DLD1 (cell line): ENCODE measurements around the gene MRPL36.
"Not testable (repeated sequence)": the region's sequence is repeated elsewhere in the genome, so short reads cannot be mapped to it uniquely, and the experiment has no call there.

Source experiments
- in situ Hi-C: cut with HindIII; loops from 2 replicates; pipeline ENCODE4 v1.10.0; 2017; ENCODE audit warnings: low sequenced_read_pairs

Gene MRPL36

DNA sequence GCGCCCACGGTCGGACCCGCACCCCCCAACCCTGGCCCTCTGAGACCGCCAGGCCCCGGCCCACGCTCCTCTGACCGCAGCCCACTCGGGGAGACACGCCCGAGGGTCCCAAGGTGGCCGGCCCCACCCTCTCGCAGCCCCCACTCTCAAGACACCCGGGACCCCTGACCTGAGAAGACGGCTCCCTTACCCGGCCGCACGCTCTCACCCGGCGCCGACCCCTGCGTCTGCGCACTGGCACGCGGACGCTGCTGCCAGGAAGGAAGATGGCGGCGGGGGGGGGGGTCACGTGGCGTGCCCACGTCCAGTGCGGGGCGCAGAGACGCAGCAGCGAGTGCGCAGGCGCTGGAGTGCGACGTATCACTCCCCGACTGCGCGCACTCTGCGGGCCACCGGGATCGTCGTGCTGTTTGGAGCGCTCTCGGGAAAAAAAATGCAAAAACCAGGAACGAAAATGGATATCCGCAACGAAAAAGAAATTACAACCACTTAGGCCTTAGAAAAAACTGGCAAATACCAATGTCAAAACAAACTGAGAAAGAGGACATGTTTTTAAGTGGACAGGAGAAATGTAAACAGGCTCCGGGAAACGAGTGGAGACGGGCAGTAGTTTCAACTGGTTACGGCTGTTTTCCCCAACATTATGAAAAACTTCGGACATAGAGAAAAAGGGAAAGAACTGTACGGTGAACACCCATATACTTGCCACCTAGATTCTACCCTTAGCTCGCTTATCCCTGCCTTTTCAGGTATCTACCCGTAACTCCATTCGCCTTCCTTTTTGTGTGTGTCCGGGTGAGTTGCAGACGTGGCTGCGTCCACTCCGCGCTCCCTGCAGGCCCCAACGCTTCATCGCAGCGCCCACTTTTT, at the start of gene MRPL36:
Gene MRPL36, minus strand, starts transcription at position 236 of the 870 bp plus-strand sequence. CDS start 902 bp downstream, outside the sequence.
- in situ Hi-C loops = no loop called here

DNA sequence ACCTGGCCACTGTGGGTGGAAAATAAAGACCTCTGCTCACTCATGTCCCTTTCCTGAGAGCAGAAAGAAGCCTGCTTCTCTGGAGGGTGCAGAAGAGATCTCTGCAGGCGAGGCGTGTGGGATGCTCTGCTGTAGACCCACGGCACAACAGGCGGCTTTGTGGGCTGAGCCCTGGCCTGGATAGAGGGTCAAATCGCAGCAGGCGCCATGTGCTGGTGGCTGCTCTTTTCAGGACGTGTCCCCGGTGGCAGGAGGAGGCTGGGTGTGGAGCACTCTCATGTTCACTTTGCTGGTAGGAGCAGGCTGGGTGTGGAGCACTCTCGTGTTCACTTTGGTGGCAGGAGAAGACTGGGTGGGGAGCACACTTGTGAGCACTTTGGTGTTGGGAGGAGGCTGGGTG, 48.0 kb upstream of the MRPL36 start:
- in situ Hi-C loops = no loop called here

DNA sequence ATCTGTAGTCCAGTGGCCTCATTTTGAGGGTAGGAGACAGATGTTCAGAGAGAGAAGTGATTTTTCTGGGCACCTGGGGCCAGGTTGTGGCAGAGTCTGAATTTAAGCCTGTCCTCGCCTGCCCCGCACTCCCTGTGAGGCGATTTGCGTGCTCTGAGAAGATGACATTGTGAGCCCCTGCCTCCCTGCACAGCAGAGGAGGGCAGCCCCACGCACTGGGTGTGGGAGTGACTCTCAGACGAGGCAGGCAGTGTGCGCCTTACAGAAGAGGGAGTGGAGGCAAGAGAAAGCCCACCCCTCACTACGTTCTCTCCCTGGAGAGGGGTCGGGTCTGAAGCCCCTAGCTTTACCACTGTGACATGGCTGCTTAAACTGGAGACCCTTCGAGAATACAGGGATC, 47.4 kb upstream of the MRPL36 start:
- in situ Hi-C loops = no loop called here

DNA sequence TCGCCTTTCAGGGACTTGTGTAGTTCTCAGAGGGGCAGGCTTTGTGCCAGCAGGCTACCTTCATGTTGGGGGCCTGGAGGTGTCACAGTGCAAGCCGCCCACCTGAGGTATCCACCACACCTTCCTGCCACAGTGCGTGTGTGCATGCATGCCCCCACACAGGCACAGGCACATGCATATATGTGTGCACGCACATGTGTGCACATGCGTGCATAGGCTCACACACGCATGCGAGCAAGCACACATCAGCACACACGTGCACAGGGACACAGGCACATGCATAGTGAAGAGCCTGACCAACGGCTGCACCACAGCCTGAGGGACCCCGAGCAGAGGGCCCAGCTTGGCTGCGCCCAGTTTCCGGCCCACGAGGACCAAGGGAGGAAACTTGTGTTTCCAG, 46.9 kb upstream of the MRPL36 start:
- in situ Hi-C loops = no loop called here

DNA sequence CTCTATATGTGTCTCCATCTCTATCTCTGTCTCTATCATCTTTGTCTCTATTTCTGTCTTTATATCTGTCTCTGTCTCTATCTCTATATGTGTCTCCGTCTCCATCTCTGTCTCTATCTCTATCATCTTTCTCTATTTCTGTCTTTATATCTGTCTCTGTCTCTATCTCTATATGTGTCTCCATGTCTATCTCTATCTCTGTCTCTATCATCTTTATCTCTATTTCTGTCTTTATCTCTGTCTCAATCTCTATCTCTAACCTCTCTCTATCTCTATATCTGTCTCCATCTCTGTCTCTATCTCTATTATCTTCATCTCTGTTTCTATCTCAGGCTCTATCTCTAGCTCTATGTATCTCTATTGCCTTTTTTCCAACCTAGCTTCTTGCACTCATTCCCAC, 46.1 kb upstream of the MRPL36 start:
- in situ Hi-C loops = no loop called here

DNA sequence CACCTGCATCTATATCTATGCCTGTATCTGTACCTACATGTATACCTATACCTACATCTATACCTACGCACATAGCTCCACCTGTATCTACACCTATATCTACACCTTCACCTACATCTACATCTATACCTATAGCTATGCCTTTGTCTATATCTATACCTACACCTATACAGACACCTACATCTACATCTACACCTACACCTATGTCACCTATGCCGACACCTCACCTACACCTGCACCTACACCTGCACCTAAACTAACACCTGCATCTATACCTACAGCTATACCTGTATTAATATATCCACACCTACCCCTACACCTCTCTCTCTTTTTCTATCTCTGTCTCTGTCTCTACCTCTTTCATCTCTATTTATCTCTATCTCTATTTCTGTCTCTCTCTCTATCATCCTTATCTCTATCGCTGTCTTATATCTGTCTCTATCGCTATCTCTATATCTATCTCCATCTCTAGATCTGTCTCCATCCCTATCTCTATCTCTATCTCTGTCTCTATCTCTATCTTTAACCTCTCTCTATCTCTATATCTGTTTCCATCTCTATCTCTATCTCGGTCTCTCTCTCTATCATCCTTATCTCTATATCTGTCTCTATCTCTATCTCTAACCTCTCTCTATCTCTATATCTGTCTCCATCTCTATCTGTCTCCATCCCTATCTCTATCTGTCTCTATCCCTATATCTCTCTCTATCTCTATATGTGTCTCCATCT, 45.2 kb upstream of the MRPL36 start:
- in situ Hi-C loops = no loop called here

DNA sequence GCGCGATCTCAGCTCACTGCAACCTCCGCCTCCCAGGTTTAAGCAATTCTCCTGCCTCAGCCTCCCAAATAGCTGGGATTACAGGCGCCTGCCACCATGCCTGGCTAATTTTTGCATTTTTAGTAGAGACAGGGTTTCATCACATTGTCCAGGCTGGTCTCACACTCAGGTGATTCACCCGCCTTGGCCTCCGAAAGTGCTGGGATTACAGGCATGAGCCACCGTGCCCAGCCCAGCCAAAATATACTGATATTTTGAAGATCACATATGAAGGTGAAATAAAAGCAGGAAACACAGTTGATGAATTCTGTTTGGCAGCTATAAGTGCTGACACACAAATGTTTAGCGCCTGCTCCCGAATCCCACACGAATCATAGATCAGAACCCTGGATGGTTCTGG, 44.1 kb upstream of the MRPL36 start:
- in situ Hi-C loops = not testable (repeated sequence)

DNA sequence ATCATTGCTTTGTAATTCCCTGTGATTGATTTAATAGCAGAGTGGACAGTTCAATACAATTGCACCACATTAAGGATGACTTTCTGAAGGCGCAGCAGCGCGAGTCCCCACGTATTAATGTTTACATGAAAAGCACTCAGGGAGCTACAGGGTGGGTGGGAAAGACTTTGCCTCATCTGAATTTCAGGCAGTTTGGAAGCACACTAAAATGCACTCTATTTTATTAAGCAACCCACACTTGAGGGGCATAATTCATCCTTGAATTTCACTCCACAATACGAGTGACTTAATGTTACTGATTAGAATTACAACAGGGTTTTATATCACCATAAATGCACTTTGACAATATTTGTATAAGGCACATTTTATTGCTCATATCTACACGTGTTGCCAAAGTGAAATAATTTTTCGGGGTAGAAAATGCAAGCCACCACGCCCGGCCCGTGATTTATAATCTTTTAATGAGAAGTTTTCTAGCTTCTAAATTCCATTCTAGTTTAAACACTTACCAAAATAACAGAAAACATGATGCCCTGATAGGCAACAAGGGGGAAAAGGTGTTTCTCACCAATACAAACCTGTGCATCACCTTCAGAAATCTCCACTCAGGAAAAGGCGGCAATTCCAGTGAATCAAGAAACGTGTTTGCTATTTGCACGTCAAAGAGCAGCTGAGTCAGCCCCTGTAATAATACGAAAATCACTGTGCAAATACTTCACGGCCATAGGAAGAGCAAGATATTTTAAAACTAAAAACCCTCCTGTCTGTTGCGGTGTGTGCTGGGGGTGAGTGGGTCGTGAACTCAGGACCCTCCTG, 42.6 kb upstream of the MRPL36 start:
- in situ Hi-C loops = no loop called here

DNA sequence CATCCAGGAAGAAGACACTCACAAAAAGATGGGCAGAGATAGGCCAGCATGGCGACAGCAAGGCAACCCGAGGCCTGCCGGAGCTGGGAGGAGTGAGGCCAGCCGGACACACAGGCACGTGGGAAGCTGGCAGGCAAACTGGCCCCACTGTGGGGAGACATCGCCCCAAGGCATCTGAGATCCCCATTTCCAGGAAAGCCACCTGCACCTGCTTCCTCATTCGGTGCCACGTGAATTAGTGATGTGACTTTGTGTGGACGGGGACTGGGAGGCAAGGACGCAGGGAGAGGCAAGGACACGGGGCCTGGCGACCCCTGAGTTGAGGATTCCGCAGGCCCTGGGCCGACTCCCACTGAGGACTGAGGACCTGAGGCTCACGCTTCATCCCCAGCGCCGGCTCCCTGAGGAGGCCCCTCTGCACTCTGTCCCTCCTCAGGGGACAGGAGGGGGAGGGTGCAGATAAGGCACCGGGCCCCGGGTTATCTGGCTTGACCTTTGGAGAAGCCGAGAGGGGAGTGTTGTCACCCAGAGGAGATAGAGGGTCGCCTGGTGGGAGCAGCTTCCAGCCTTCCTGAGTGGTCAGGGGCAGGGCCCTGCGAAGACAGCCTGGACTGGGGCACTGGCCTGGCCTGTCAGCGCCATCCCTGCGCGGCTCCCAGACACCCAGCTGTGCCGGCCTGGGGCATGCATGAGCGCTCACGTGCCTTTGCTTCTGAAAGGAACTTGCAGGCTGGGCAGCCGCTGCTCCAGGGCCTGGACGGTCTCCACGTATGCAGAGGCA, 41.3 kb upstream of the MRPL36 start:
- in situ Hi-C loops = no loop called here

DNA sequence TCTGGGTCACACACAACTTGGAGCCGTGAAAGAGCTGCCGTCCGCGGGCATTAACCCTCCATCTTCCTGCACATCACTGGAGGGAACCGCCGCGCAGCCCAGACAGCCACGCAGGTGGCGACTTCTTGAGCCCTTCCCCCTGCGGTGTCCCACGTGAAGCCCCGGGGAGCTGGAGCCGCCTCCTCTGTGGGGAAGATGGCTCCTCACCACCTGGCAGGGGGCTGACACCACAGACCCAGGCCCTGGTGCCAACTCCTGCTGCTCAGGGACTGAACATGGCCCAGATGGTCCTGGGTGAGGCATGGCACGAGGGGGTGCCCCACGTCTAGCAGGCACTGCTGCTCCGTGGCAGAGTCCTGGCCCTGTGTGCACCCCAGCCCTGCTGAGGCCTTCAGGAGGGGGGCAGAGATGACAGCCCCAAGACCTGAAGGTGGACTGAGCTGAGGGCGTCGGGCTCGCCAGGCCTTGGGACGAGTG, 40.5 kb upstream of the MRPL36 start:
- in situ Hi-C loops = no loop called here

DNA sequence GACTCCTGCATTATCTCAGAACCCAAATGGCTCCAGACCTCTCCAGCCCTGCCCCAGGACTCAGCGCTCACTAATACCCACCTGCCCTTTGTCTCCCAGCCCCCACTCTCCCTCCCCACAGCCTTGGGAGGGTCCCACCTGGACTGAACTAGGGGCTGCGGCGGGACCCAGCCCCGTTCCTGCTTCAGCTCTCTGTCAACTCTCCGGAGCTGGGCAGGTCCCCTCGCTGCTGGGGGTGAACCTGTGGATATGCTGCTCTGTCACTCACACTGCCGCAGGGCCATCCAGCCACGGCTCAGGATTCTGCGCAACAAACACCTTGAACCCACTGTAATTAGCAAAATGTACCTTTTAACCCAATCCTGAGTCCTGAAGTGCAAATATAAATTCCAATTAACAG, 38.4 kb upstream of the MRPL36 start:
- in situ Hi-C loops = no loop called here

DNA sequence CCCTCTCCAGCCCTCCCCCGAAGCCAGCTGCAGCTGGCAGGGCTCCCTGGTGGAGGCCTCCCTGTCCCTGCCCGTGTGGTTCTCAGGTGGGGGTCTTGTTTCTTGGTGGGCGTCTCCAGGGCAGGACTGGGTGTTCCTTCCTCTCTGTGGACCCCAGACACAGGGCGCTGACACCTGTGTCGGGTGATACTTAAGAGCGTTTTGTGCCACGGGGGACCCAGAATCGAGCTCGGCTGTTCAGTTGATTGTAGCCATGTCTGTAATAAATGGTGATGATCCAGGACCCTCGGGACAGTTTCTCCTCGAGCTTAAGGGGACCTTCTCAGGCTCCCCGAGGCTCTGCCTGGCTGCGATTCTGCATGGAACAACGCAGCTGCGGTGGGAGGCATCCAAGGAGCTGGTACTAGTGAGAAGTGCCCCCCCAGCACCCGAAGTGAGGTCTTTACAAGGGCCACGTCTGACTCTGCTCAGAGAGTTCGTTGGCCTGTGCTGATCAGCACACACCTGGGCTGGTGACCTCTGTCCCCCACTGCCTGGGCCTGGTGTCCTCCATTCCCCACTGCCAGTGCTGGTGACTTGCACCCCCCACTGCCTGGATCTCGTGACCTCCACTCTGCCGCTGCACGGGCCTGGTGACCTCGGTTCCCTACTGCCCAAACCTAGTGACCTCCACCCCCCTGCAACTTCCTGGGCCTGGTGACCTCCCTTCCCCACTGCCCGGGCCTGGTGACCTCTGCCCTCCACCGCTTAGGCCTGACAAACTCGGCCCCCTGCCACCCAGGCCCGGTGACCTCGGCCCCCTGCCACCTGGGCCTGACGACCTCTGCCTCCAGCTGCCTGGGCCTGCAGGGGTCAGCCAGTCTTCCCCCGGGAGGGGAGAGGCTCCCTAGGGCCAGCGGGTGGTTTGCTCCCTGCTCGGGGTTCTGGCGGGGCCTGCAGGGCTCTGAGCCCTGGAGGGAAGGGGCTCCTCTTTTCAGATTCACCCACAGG, 37.5 kb upstream of the MRPL36 start:
- in situ Hi-C loops = no loop called here

DNA sequence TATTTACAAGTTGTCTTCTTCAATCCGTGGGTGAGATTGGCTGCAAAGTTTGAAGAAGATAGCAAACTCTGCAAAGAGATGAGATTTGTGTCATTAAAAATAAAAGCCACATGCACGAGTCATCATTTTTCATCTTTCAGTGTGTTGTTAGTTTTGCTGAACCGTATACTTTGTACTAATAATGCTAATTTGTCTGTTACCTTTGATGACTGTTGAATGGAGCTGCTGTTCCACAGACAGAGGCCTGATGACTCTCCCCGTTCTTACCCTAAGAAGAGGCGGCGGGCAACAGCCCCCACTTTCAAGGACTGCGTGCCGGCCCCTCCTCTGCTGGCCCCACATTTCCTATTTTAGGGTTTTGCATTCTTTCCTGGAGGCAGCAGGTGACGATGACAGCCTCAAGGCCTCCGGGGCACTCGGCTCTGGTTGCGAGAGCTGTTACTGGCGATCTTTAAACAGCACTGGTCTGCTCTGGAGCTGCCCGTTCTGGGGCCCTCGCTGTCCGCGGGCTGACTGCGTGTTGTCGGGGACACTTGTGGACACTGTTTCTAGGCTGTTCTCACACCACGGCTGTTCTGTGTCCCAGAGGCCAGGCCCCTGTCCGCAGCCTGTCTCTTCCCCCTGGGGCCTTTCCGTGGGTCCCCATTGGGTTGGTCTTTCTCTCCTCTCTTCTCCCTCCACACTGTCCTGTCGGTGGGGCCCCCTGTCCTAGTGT, 36.7 kb upstream of the MRPL36 start:
- in situ Hi-C loops = no loop called here

DNA sequence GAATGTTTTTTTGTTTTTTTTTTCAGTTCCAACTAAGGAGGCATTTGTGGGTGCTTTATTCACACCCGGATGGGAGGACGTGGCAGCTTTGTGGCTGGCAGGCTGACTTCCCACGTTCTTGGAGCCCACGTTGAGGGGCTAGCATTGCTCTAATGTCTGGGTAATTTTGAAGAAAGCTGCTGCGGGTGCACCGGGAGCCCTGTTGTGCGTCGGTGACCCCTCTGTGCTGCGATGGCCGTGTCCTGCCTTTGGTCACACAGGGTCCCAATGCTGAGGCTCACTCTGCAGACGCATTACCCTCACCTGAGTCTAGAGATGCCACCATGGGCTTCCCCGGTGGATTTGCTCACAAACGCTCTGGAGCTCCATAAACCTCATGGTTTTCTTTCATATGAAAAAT, 35.8 kb upstream of the MRPL36 start:
- in situ Hi-C loops = no loop called here

DNA sequence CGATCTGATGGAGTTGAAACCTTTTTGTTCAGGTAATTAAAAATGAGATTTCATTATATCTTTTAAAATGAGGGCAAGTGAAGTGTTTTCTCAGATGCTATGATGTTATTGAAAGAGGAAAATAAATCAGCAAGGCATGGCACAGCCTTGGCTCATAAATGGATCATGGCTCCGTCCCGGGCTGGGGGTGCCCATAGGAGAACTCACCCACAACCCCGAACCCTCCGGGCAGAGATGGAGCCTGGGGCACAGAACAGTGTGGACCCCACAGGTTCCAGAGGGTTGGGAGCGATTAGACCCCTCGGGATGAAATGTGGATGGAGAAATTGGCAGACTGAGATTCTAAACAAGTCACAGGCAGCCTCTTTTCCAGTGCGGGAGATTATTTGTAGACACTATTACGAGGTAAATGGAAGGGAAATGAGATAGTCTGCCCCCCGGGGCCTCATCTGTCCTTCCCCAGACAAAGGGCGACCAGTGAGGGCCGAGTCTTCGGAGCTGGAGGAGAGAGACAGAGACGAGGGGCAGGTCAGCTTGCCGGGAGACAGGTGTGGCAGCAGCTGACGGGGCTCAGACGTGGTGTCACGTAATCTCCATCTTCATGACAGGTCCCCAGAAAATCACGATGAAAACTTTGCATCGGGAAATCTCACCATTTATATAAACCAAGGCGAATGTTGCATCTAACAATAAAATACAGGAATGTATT, 35.2 kb upstream of the MRPL36 start:
- in situ Hi-C loops = no loop called here

DNA sequence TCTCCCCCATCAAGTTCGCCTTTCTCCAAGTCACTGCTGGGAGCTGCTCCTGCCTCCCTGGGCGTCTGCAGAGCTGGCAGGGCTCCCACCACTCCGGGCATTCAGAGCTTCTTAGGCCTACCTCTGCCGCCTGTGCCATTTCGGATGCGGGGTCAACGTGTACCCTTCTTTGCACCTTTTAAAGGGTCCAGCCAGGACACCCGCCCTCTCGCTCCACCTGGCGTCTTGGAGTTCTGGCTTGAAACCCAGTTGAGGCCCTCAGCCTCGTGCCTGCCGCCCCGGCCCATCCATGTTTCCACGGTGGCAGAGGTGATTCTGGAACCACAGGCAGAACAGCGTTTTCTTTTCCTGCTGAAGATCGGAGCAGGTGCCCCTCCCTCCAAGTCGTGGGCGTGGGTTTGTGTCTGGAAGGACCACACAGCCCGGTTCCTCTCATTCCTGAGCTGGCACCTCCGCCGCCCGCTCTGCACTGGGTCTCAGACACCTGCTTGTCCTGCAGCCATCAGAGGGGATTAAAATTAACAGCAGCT, 34.5 kb upstream of the MRPL36 start:
- in situ Hi-C loops = no loop called here

DNA sequence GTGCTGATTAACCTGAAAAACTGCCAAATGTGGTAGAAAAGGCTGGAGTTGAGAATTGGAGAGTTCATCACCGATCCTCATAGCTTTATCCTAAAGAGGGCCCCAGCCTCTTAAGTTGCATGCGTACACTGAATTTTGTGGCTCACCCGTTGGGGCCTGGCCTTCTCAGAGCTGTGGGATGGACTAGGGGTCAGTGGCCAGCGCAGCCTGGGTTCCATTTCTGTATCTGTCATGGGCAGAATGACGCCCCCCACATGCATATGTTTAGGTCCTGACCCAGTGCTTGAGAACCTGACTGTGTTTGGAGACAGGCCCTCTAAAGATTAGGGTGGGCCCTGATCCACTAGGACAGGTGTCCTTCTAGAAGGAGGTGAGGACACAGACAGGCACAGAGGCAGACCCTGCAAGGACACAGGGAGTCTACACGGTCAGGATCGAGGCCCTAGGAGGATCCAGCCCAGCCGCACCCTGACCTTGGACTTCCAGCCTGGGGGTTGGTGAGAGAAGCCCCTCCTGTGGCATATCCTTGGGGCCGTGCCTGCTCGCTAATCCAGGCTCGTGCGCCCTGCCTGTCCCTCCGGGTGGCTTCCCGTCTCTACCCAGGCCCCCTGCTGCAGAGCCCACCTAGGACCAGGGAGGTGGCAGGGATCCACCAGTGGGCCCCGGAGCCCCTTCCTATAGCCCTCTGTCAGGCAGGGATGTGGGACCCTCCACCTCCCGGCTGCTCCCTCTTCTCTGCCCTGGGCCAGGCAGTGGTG, 33.8 kb upstream of the MRPL36 start:
- in situ Hi-C loops = no loop called here
